Tibial nerve (tissue), 3 donors: ENCODE measurements around the gene TAS2R13.

Experiments
- POLR2A ChIP-seq, 2 donors: fragments of 450-650 bp; IDR thresholded peaks; one replicate each; pipeline ENCODE4 v1.6.1; 2017; ENCODE audit warnings: antibody characterized with exemption in 2 of 2, mild to moderate bottlenecking in 2 of 2, moderate library complexity in 2 of 2
- TF ChIP-seq, protein P1 (sequence below), 5 experiments: fragments of 200-600 bp in 3 of 5; fragments of 450-650 bp in 2 of 5; sonication (generic) in 3 of 5; IDR thresholded peaks; one replicate each; pipeline ENCODE4 v1.5.1; 2016 to 2019; ENCODE audit warnings: antibody characterized with exemption in 5 of 5, mild to moderate bottlenecking in 3 of 5, moderate library complexity in 2 of 5

DNA sequence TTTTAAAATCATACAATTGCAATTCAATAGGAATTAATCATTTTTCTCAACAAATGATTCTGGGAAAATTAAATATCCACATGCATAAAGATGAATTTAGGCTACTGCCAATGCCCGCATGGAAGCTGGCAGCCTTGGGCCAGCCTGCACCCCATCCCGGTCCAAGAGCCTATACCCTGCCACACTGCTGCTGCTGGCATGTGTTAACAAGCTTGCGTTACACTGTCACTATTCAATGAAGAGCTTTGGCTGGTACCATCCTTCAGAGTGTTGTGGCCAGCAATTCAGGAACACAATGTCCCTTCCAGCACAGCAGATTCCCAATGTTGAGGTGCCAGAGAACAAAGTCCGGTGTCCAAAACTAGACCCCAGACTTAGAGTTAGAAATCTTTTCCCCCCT, 43.3 kb upstream of the TAS2R13 start:
- no peak for TF ChIP-seq POLR2A (IDR thresholded peaks at IDR 0.05)
- TF ChIP-seq, protein P1, sequence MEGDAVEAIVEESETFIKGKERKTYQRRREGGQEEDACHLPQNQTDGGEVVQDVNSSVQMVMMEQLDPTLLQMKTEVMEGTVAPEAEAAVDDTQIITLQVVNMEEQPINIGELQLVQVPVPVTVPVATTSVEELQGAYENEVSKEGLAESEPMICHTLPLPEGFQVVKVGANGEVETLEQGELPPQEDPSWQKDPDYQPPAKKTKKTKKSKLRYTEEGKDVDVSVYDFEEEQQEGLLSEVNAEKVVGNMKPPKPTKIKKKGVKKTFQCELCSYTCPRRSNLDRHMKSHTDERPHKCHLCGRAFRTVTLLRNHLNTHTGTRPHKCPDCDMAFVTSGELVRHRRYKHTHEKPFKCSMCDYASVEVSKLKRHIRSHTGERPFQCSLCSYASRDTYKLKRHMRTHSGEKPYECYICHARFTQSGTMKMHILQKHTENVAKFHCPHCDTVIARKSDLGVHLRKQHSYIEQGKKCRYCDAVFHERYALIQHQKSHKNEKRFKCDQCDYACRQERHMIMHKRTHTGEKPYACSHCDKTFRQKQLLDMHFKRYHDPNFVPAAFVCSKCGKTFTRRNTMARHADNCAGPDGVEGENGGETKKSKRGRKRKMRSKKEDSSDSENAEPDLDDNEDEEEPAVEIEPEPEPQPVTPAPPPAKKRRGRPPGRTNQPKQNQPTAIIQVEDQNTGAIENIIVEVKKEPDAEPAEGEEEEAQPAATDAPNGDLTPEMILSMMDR (IDR thresholded peaks at IDR 0.05): no peak
